SJCRH30 (cell line): ENCODE data around the gene RAG2. TPM values are rescaled to one million over a fixed set of nuclear protein-coding genes. Genes with fewer than 3 reads are reported as not detected.
A peak's percentile ranks its signal among the peaks of the same experiment; 100 is the strongest.

ENCODE experiments used
- DNase-seq, 2 experiments: peaks; one replicate each; pipeline ENCODE4 v3.0.0-alpha.2; 2015 to 2020
- H3K27ac ChIP-seq: fragments of 250-450 bp; sonication (Bioruptor Pico); 2 replicates; pipeline ENCODE4 v1.5.1; 2020; ENCODE audit warnings: mild to moderate bottlenecking, moderate library complexity
- H3K27me3 ChIP-seq: fragments of 250-450 bp; sonication (Bioruptor Pico); 2 replicates; pipeline ENCODE4 v1.5.1; 2020; ENCODE audit warnings: mild to moderate bottlenecking, moderate library complexity
- H3K36me3 ChIP-seq: fragments of 250-450 bp; sonication (Bioruptor Pico); 2 replicates; pipeline ENCODE4 v1.5.1; 2020; ENCODE audit warnings: mild to moderate bottlenecking, moderate library complexity
- H3K4me1 ChIP-seq: fragments of 250-450 bp; sonication (Bioruptor Pico); 2 replicates; pipeline ENCODE4 v1.5.1; 2020; ENCODE audit warnings: mild to moderate bottlenecking, moderate library complexity
- H3K4me3 ChIP-seq: fragments of 250-450 bp; sonication (Bioruptor Pico); 2 replicates; pipeline ENCODE4 v1.5.1; 2020; ENCODE audit warnings: mild to moderate bottlenecking, moderate library complexity
- H3K9me3 ChIP-seq: fragments of 250-450 bp; sonication (Bioruptor Pico); replicated peaks from 2 replicates; pipeline ENCODE4 v1.5.1; 2020; ENCODE audit warnings: mild to moderate bottlenecking, moderate library complexity
- total RNA-seq: library from RNA; depleted of rRNA; stranded (reverse); fragments of >200 nt; shearing (Covaris generic); gene quantifications from 2 replicates; pipeline ENCODE4 v1.2.3, GENCODE V29; 2014

The RAG2 gene
- total RNA-seq, 1 experiment from 2014 or later, result 0.08 TPM

- Histone ChIP-seq H3K9me3 (no peaks in the 10 kb centered on the region), H3K27me3 (no peaks in the 10 kb centered on the region), H3K27ac (no peak overlapping the region)
Observed at GRCh38 chr11:36615826-36616225, 17.8 kb upstream of the RAG2 start.

GRCh38 chr11:36609383-36609782 is 11.3 kb upstream of the RAG2 start:
- H3K4me1 ChIP-seq, result no peaks in the 10 kb centered on the region
- H3K36me3 ChIP-seq, result no peaks in the 10 kb centered on the region
- no peak overlapping the region for H3K27ac ChIP-seq
- H3K27me3 ChIP-seq, result no peaks in the 10 kb centered on the region
- H3K9me3 ChIP-seq, result no peaks in the 10 kb centered on the region
- no peak overlapping the region for H3K4me3 ChIP-seq
- no peak for DNase-seq

More at GRCh38 chr11:36615826-36616225, 17.8 kb upstream of the RAG2 start:
- H3K4me1 ChIP-seq, result peaks cover 22% of the 10 kb centered on the region
- H3K4me3 ChIP-seq, result no peak overlapping the region
- H3K36me3 ChIP-seq, result no peaks in the 10 kb centered on the region
- DNase-seq, result no peak

GRCh38 chr11:36608491-36609199 is 10.6 kb upstream of the RAG2 start:
- no peaks in the 10 kb centered on the region for H3K4me1 ChIP-seq
- H3K36me3 ChIP-seq, result no peaks in the 10 kb centered on the region
- H3K27me3 ChIP-seq, result no peaks in the 10 kb centered on the region
- H3K9me3 ChIP-seq, result no peaks in the 10 kb centered on the region
- H3K4me3 ChIP-seq, result no peak overlapping the region
- no peak overlapping the region for H3K27ac ChIP-seq
- DNase-seq, result no peak

GRCh38 chr11:36605221-36606216 is 7.5 kb upstream of the RAG2 start:
- H3K27me3 ChIP-seq, result no peaks in the 10 kb centered on the region

GRCh38 chr11:36602135-36602534 is 4.1 kb upstream of the RAG2 start:
- no peak for DNase-seq
- H3K4me1 ChIP-seq, result no peaks in the 10 kb centered on the region
- H3K4me3 ChIP-seq, result no peak overlapping the region
- no peaks in the 10 kb centered on the region for H3K36me3 ChIP-seq
- H3K27me3 ChIP-seq, result no peaks in the 10 kb centered on the region
- no peaks in the 10 kb centered on the region for H3K9me3 ChIP-seq
- H3K27ac ChIP-seq, result no peak overlapping the region

More at GRCh38 chr11:36605221-36606216, 7.5 kb upstream of the RAG2 start:
- Histone ChIP-seq H3K4me3 (no peak overlapping the region), H3K9me3 (no peaks in the 10 kb centered on the region), H3K36me3 (no peaks in the 10 kb centered on the region), H3K27ac (no peak overlapping the region), H3K4me1 (no peaks in the 10 kb centered on the region)
- DNase-seq, result no peak

- no peak overlapping the region for H3K27ac ChIP-seq
- DNase-seq, result no peak
- H3K9me3 ChIP-seq, result no peaks in the 10 kb centered on the region
- H3K4me1 ChIP-seq, result no peaks in the 10 kb centered on the region
- no peaks in the 10 kb centered on the region for H3K27me3 ChIP-seq
- no peaks in the 10 kb centered on the region for H3K36me3 ChIP-seq
- no peak overlapping the region for H3K4me3 ChIP-seq
Observed at GRCh38 chr11:36601155-36601554, 3.1 kb upstream of the RAG2 start.

GRCh38 chr11:36600180-36600579 is 2.1 kb upstream of the RAG2 start:
- Histone ChIP-seq H3K4me3 (no peak overlapping the region), H3K4me1 (no peaks in the 10 kb centered on the region; the same call in 1 of the 2 replicates), H3K27ac (no peak overlapping the region), H3K27me3 (no peaks in the 10 kb centered on the region), H3K36me3 (no peaks in the 10 kb centered on the region), H3K9me3 (no peaks in the 10 kb centered on the region)
- DNase-seq, result no peak

- no peak for DNase-seq
- no peak overlapping the region for H3K4me3 ChIP-seq
- no peak overlapping the region for H3K27ac ChIP-seq
- no peaks in the 10 kb centered on the region; the same call in 1 of the 2 replicates for H3K4me1 ChIP-seq
- H3K36me3 ChIP-seq, result no peaks in the 10 kb centered on the region
- H3K9me3 ChIP-seq, result no peaks in the 10 kb centered on the region
- no peaks in the 10 kb centered on the region for H3K27me3 ChIP-seq
Observed at GRCh38 chr11:36596880-36597279, 1.2 kb downstream of the RAG2 start.

GRCh38 chr11:36594316-36594989 is 3.6 kb downstream of the RAG2 start, which contains the start of gene IFTAP:
TSS of gene IFTAP (plus strand) at chr11:36594502. CDS start at chr11:36610104, 15,602 bp downstream.
- H3K27ac ChIP-seq, result no peak within 1 kb of the TSS

GRCh38 chr11:36591433-36591832 is 6.6 kb downstream of the RAG2 start:
- 0 out of 2 replicates have a peak, but pooled peaks cover 6% of the 10 kb centered on the region for H3K27me3 ChIP-seq

More at GRCh38 chr11:36594316-36594989, 3.6 kb downstream of the RAG2 start, which contains the start of gene IFTAP:
- peak; percentile 70 to 93 for DNase-seq
- Histone ChIP-seq H3K4me1 (no peaks in the 10 kb centered on the region; the same call in 1 of the 2 replicates), H3K4me3 (peak within 1 kb of the TSS; percentile 71), H3K27me3 (0 out of 2 replicates have a peak, but pooled peaks cover 6% of the 10 kb centered on the region), H3K9me3 (no peaks in the 10 kb centered on the region), H3K36me3 (no peaks in the 10 kb centered on the region)

GRCh38 chr11:36590513-36590912 is 7.5 kb downstream of the RAG2 start:
- H3K9me3 ChIP-seq, result no peaks in the 10 kb centered on the region
- DNase-seq, result no peak
- no peaks in the 10 kb centered on the region; the same call in 1 of the 2 replicates for H3K4me1 ChIP-seq
- no peak overlapping the region for H3K27ac ChIP-seq
- 0 out of 2 replicates have a peak, but pooled peaks cover 6% of the 10 kb centered on the region for H3K27me3 ChIP-seq
- H3K36me3 ChIP-seq, result no peaks in the 10 kb centered on the region
- H3K4me3 ChIP-seq, result no peak overlapping the region

More at GRCh38 chr11:36591433-36591832, 6.6 kb downstream of the RAG2 start:
- Histone ChIP-seq H3K4me1 (no peaks in the 10 kb centered on the region; the same call in 1 of the 2 replicates), H3K36me3 (no peaks in the 10 kb centered on the region), H3K4me3 (no peak overlapping the region), H3K27ac (no peak overlapping the region), H3K9me3 (no peaks in the 10 kb centered on the region)
- DNase-seq, result no peak

GRCh38 chr11:36588099-36588498 is 9.9 kb downstream of the RAG2 start:
- Histone ChIP-seq H3K36me3 (no peaks in the 10 kb centered on the region), H3K27ac (no peak overlapping the region), H3K4me1 (no peaks in the 10 kb centered on the region), H3K4me3 (no peak overlapping the region), H3K27me3 (peaks cover 6% of the 10 kb centered on the region; the same call in 1 of the 2 replicates), H3K9me3 (no peaks in the 10 kb centered on the region)
- DNase-seq, result no peak

GRCh38 chr11:36586543-36586942 is 11.5 kb downstream of the RAG2 start:
- H3K27ac ChIP-seq, result no peak overlapping the region
- H3K4me1 ChIP-seq, result no peaks in the 10 kb centered on the region
- no peaks in the 10 kb centered on the region for H3K36me3 ChIP-seq
- no peaks in the 10 kb centered on the region for H3K9me3 ChIP-seq
- no peak overlapping the region for H3K4me3 ChIP-seq
- peaks cover 6% of the 10 kb centered on the region; the same call in 1 of the 2 replicates for H3K27me3 ChIP-seq
- no peak for DNase-seq

GRCh38 chr11:36583667-36584066 is 14.4 kb downstream of the RAG2 start:
- DNase-seq, result no peak
- Histone ChIP-seq H3K4me3 (no peak overlapping the region), H3K27me3 (no peaks in the 10 kb centered on the region; the same call in 1 of the 2 replicates), H3K36me3 (no peaks in the 10 kb centered on the region), H3K4me1 (peaks cover 4% of the 10 kb centered on the region), H3K9me3 (no peaks in the 10 kb centered on the region), H3K27ac (no peak overlapping the region)
